Thymus (tissue), 2 donors: ENCODE data around the gene CDK2. TPM values are rescaled to one million over a fixed set of nuclear protein-coding genes. Genes with fewer than 3 reads are reported as not detected.

ENCODE experiments used
- polyA plus RNA-seq: library from polyadenylated mRNA; stranded (reverse); fragments of 200-250 nt; gene quantifications from one replicate; pipeline ENCODE4 v1.2.3, GENCODE V29; 2013
- total RNA-seq: library from RNA; stranded (reverse); fragments of 120-200 nt; gene quantifications from one replicate; pipeline ENCODE4 v1.2.4, GENCODE V29; 2013
- donor health status: healthy.

The CDK2 gene
- total and polyA plus RNA-seq, 2 donors: 22.3 to 67.2 TPM

Other genes with a start within 250 kb of the CDK2 start
- 1.8 TPM for gene RDH5, start 246.4 kb upstream of the CDK2 start, total RNA-seq
- 7.6 TPM for gene RDH5, start 246.4 kb upstream of the CDK2 start, polyA plus RNA-seq
- 221 TPM for gene CD63, start 237.8 kb upstream of the CDK2 start, total RNA-seq
- 598 TPM for gene CD63, start 237.8 kb upstream of the CDK2 start, polyA plus RNA-seq
- 1.9 TPM for gene GDF11, start 223.7 kb upstream of the CDK2 start, total RNA-seq
- gene GDF11, start 223.7 kb upstream of the CDK2 start, polyA plus RNA-seq: 2.8 TPM
- 141 TPM for gene SARNP, start 149.1 kb upstream of the CDK2 start, total RNA-seq
- 112 TPM for gene SARNP, start 149.1 kb upstream of the CDK2 start, polyA plus RNA-seq
- gene ORMDL2, start 148.8 kb upstream of the CDK2 start, total RNA-seq: 32.9 TPM
- gene ORMDL2, start 148.8 kb upstream of the CDK2 start, polyA plus RNA-seq: 36.3 TPM
- gene DNAJC14, start 137.2 kb upstream of the CDK2 start, total RNA-seq: 35.5 TPM
- gene DNAJC14, start 137.2 kb upstream of the CDK2 start, polyA plus RNA-seq: 22.2 TPM
- 4.5 TPM for gene MMP19, start 123.9 kb upstream of the CDK2 start, total RNA-seq
- gene MMP19, start 123.9 kb upstream of the CDK2 start, polyA plus RNA-seq: 19.9 TPM
- 39.0 TPM for gene PYM1, start 38.9 kb upstream of the CDK2 start, total RNA-seq
- gene PYM1, start 38.9 kb upstream of the CDK2 start, polyA plus RNA-seq: 57.9 TPM
- 326 TPM for gene DGKA, start 35.7 kb upstream of the CDK2 start, total RNA-seq
- 381 TPM for gene DGKA, start 35.7 kb upstream of the CDK2 start, polyA plus RNA-seq
- gene PMEL, start 788 bp upstream of the CDK2 start, total RNA-seq: 0.28 TPM
- gene PMEL, start 788 bp upstream of the CDK2 start, polyA plus RNA-seq: 0.94 TPM
- 39.7 TPM for gene RAB5B, start 7.2 kb downstream of the CDK2 start, total RNA-seq
- gene RAB5B, start 7.2 kb downstream of the CDK2 start, polyA plus RNA-seq: 63.1 TPM
- gene SUOX, start 30.4 kb downstream of the CDK2 start, total RNA-seq: 9.4 TPM
- 11.6 TPM for gene SUOX, start 30.4 kb downstream of the CDK2 start, polyA plus RNA-seq
- gene IKZF4, start 54.2 kb downstream of the CDK2 start, total RNA-seq: 1.7 TPM
- 2.7 TPM for gene IKZF4, start 54.2 kb downstream of the CDK2 start, polyA plus RNA-seq
- gene RPS26, start 75.1 kb downstream of the CDK2 start, total RNA-seq: 386 TPM
- gene RPS26, start 75.1 kb downstream of the CDK2 start, polyA plus RNA-seq: 2,654 TPM
- gene ERBB3, start 113.3 kb downstream of the CDK2 start, total RNA-seq: 1.4 TPM
- gene ERBB3, start 113.3 kb downstream of the CDK2 start, polyA plus RNA-seq: 4.3 TPM
- 170 TPM for gene PA2G4, start 137.7 kb downstream of the CDK2 start, total RNA-seq
- 67.9 TPM for gene PA2G4, start 137.7 kb downstream of the CDK2 start, polyA plus RNA-seq
- gene RPL41, start 149.8 kb downstream of the CDK2 start, total RNA-seq: 9,819 TPM
- 5,569 TPM for gene RPL41, start 149.8 kb downstream of the CDK2 start, polyA plus RNA-seq
- gene ZC3H10, start 151.4 kb downstream of the CDK2 start, total RNA-seq: 4.3 TPM
- gene ZC3H10, start 151.4 kb downstream of the CDK2 start, polyA plus RNA-seq: 3.1 TPM
- gene ESYT1, start 161.4 kb downstream of the CDK2 start, total RNA-seq: 63.4 TPM
- 39.2 TPM for gene ESYT1, start 161.4 kb downstream of the CDK2 start, polyA plus RNA-seq
- 101 TPM for gene MYL6B, start 185.8 kb downstream of the CDK2 start, total RNA-seq
- 60.9 TPM for gene MYL6B, start 185.8 kb downstream of the CDK2 start, polyA plus RNA-seq
- gene MYL6, start 191.5 kb downstream of the CDK2 start, total RNA-seq: 2,051 TPM
- gene MYL6, start 191.5 kb downstream of the CDK2 start, polyA plus RNA-seq: 2,137 TPM
- 20.3 TPM for gene SMARCC2, start 222.7 kb downstream of the CDK2 start, total RNA-seq
- gene SMARCC2, start 222.7 kb downstream of the CDK2 start, polyA plus RNA-seq: 25.9 TPM